GM19023 (cell line): ENCODE results near the gene TRAPPC11.

ENCODE experiments used
- ATAC-seq: cut with Tn5 transposase; IDR thresholded peaks from one replicate; pipeline ENCODE4 v1.9.1; 2021; ENCODE audit warnings: mild to moderate bottlenecking, moderate library complexity; ENCODE audit not compliant: unreplicated experiment

TRAPPC11 gene

GRCh38 chr4:183757060-183757459, 98.0 kb downstream of the TRAPPC11 start:
- ATAC-seq, result no peak

- no peak for ATAC-seq
These were observed 99.1 kb downstream of the TRAPPC11 start for GRCh38 chr4:183758061-183758757.

GRCh38 chr4:183758758-183759447, 99.8 kb downstream of the TRAPPC11 start:
- no peak for ATAC-seq

- ATAC-seq, result no peak
These were observed 101.2 kb downstream of the TRAPPC11 start for GRCh38 chr4:183760326-183760725.
